Body of pancreas (tissue), 4 donors: Measurements from ENCODE around the gene PIWIL1. TPM values are rescaled to one million over a fixed set of nuclear protein-coding genes. Genes with fewer than 3 reads are reported as not detected.

ENCODE experiments used
- ATAC-seq: fragments of 150-250 bp; one replicate; pipeline ENCODE4 v1.9.1; 2016
- DNase-seq, 4 donors: peaks; one replicate each; pipeline ENCODE4 v3.0.0-alpha.2; 2019
- H3K27ac ChIP-seq, 4 donors: fragments of 200-600 bp; sonication (generic); 1 replicate in 3 of 4; 2 replicates in 1 of 4; pipeline versions ENCODE4 v1.5.1 to v1.6.1; 2016 to 2019; ENCODE audit warnings: mild to moderate bottlenecking in 1 of 4, mixed read lengths in 1 of 4, moderate library complexity in 1 of 4
- H3K27me3 ChIP-seq, 2 donors: fragments of 200-600 bp; sonication (generic); one replicate each; pipeline ENCODE4 v1.6.0; 2016; ENCODE audit warnings: mild to moderate bottlenecking in 1 of 2
- H3K36me3 ChIP-seq, 2 donors: fragments of 200-600 bp; sonication (generic); replicated peaks in 1 of 2; 2 replicates each; pipeline ENCODE4 v1.5.1; 2016; ENCODE audit warnings: low read depth in 2 of 2; ENCODE audit not compliant: insufficient read depth in 1 of 2
- H3K4me1 ChIP-seq: fragments of 200-600 bp; sonication (generic); one replicate; pipeline ENCODE4 v1.6.0; 2016
- H3K4me3 ChIP-seq, 2 donors: fragments of 200-600 bp; sonication (generic); 1 replicate in 1 of 2; 2 replicates in 1 of 2; pipeline ENCODE4 v1.5.1; 2016 to 2019
- H3K9me3 ChIP-seq, 3 donors: fragments of 200-600 bp; sonication (generic); 1 replicate in 2 of 3; 2 replicates in 1 of 3; pipeline ENCODE4 v1.5.1; 2016
- CTCF ChIP-seq, 7 experiments: fragments of 450-650 bp in 4 of 7; fragments of 200-600 bp in 3 of 7; sonication (generic) in 3 of 7; IDR thresholded peaks; one replicate each; pipeline ENCODE4 v1.5.1; 2016 to 2019; ENCODE audit warnings: antibody characterized with exemption in 7 of 7
- POLR2A ChIP-seq, 3 donors: fragments of 450-650 bp; IDR thresholded peaks; one replicate each; pipeline ENCODE4 v1.6.1; 2016; ENCODE audit warnings: antibody characterized with exemption in 3 of 3, mild to moderate bottlenecking in 2 of 3
- WGBS, 2 donors: methylation state at CpG; one replicate each; pipeline ENCODE4 v1.1.5; 2017; 5-methylcytosine and 5-hydroxymethylcytosine counted together
- intact Hi-C: fragments of 100-400 bp; cut with DNase I; formaldehyde crosslinking; loops from one replicate; pipeline ENCODE4 v1.15.1; 2023
- total RNA-seq, 2 donors: library from RNA; depleted of rRNA; stranded (reverse); fragments of >200 nt; gene quantifications; one replicate each; pipeline ENCODE4 v1.1.0, GENCODE V29; 2016

Gene PIWIL1
- total RNA-seq, 2 donors from 2014 or later: not detected

- no peak overlapping the region for H3K4me3 ChIP-seq
- H3K36me3 ChIP-seq: no peaks in the 10 kb centered on the region
- ATAC-seq (no peak), DNase-seq (no peak)
- H3K27ac ChIP-seq: no peak overlapping the region
- 43 to 56% methylated on average over 8 of the region's 8 CpGs for WGBS, 2 donors
- intact Hi-C loops: no loop called here
- H3K4me1 ChIP-seq: no peaks in the 10 kb centered on the region
- no peaks in the 10 kb centered on the region for H3K9me3 ChIP-seq
- TF ChIP-seq POLR2A (IDR thresholded peaks at IDR 0.05) (no peak), CTCF (IDR thresholded peaks at IDR 0.05) (no peak)
- H3K27me3 ChIP-seq: peaks cover 0 to 3% of the 10 kb centered on the region in 2 donors
These were observed 19.6 kb downstream of the PIWIL1 start for GRCh38 chr12:130357241-130357640.

GRCh38 chr12:130357729-130358330 is 20.1 kb downstream of the PIWIL1 start:
- DNase-seq: no peak
- H3K27ac ChIP-seq: no peak overlapping the region
- no peaks in the 10 kb centered on the region for H3K36me3 ChIP-seq
- TF ChIP-seq POLR2A (IDR thresholded peaks at IDR 0.05) (no peak), CTCF (IDR thresholded peaks at IDR 0.05) (no peak)
- no peak for ATAC-seq
- intact Hi-C loops: no loop called here
- no peaks in the 10 kb centered on the region for H3K9me3 ChIP-seq
- H3K4me3 ChIP-seq: no peak overlapping the region
- no peaks in the 10 kb centered on the region for H3K4me1 ChIP-seq
- H3K27me3 ChIP-seq: peaks cover 0 to 3% of the 10 kb centered on the region in 2 donors
- 35 to 47% methylated on average over 14 of the region's 14 CpGs for WGBS, 2 donors

- ATAC-seq: no peak
- Histone ChIP-seq H3K9me3 (no peaks in the 10 kb centered on the region), H3K4me3 (no peak overlapping the region), H3K4me1 (no peaks in the 10 kb centered on the region), H3K27ac (no peak overlapping the region), H3K27me3 (peaks cover 0 to 3% of the 10 kb centered on the region in 2 donors), H3K36me3 (no peaks in the 10 kb centered on the region)
- TF ChIP-seq CTCF (IDR thresholded peaks at IDR 0.05) (no peak), POLR2A (IDR thresholded peaks at IDR 0.05) (no peak)
- no peak for DNase-seq
- WGBS, 2 donors: 75 to 77% methylated on average over 5 of the region's 5 CpGs
- intact Hi-C loops: no loop called here
These were observed 24.4 kb downstream of the PIWIL1 start for GRCh38 chr12:130362060-130362459.

GRCh38 chr12:130364578-130364977 is 26.9 kb downstream of the PIWIL1 start:
- whole genome bisulfite sequencing, 2 donors: 55 to 57% methylated on average over 2 of the region's 2 CpGs

More at GRCh38 chr12:130364578-130364977, 26.9 kb downstream of the PIWIL1 start:
- Histone ChIP-seq H3K36me3 (no peaks in the 10 kb centered on the region), H3K4me3 (no peak overlapping the region), H3K27ac (no peak overlapping the region), H3K9me3 (no peaks in the 10 kb centered on the region), H3K27me3 (no peaks in the 10 kb centered on the region), H3K4me1 (no peaks in the 10 kb centered on the region)
- intact Hi-C loops: no loop called here
- DNase-seq: no peak
- TF ChIP-seq POLR2A (IDR thresholded peaks at IDR 0.05): no peak
- no peak for TF ChIP-seq CTCF (IDR thresholded peaks at IDR 0.05)
- no peak for ATAC-seq
